GM21717 (cell line): ENCODE measurements around the gene STARD3NL.

ENCODE experiments used
- ATAC-seq: cut with Tn5 transposase; IDR thresholded peaks from one replicate; pipeline ENCODE4 v1.9.1; 2021; ENCODE audit warnings: mild to moderate bottlenecking, moderate library complexity; ENCODE audit not compliant: unreplicated experiment

The STARD3NL gene

DNA sequence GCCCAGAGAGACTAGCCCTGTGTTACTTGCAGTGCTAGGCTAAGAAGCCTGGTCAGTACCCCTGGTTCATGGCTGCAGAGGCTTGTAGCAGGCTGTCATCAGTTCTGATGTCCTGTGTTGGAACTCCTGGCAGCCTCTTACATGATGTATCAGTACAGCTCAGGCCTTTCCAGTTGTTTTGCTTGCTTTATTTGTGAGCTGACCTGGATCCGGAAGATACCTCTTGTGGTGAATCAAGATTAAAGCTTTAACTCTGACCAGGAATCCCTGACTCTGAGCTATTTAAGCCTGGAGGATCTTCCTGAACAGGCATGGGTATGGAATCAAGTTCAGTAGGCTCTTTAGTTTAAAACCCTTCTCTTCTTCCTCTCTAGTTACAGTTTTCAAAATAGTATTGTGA lies 4.4 kb downstream of the STARD3NL start:
- ATAC-seq, result no peak

DNA sequence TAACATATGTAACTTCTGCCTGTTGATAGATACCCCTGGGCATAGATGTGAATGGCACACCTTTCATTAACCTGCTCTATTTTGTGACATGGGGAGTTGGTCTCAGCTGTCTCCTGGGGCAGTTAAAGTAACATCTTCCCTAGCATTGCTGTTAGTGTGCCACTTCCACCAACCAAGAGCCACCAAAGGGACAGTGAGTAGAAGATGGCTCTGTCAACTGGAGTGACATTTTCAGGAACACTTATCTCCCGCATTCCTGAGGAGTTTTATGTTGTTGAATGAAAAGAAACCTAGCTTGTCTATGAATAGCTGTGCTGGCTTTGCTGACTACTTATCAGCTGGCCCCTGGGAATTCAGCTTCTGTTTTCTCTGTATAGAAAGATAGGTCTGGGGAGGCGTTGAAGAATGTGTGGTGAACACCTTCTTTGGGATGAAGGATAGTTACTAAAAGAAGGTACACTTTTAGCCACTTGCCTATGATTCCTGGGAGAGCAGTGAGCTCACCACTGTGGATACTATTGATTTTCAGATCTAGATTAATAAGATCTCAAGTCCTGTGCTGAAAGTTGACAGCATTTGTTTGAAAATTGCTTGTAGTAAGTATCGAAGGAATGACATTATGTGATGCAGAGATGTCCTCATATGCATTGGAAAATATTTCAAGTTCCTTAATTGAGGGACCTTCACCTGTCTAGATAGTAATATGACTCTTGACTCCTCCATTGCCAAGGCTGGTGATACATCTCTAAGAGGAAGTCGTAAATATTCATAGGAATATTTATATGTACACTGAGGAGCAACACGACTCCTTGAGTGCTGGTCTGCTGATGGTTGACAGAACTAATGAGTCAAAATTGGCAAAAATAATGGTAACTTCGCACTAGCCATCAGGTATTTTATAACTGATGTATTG lies 7.6 kb downstream of the STARD3NL start:
- no peak for ATAC-seq

- no peak for ATAC-seq
Measured at GRCh38 chr7:38186593-38187314, 8.7 kb downstream of the STARD3NL start.

- ATAC-seq, result peak; percentile 81
Measured at GRCh38 chr7:38187794-38188440, 9.9 kb downstream of the STARD3NL start.

DNA sequence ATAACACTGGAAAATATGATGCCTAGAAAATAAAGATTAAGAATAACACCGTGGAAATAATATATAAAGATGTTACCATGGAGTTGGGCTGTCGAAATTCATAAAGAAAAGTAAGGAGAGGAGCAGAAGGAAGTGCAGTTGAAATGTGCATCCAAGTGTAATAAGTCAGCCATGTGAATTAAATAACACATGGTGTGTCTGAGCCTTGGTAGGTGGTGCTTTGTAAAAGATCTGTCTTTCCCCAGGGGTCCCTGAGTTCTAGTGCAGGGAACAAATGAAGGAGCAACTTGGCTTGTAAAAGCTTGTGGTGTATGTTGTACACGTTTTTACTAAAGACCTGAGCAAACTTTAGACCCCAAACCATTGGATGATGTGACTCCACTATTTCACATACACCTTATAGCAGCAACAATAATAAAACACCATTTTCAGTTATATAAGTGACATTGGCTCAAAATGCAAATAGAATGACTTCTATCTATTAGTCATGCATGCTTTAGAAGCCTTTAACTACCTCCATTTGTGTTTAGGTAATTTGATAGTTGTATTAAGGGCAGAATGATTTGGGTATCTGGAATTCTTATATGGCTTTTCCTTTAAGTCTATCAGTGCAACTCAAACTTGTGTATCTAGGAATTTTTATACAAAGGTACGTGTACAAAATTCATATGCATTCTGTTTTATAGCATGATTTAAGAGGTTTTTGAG lies 11.3 kb downstream of the STARD3NL start:
- no peak for ATAC-seq

DNA sequence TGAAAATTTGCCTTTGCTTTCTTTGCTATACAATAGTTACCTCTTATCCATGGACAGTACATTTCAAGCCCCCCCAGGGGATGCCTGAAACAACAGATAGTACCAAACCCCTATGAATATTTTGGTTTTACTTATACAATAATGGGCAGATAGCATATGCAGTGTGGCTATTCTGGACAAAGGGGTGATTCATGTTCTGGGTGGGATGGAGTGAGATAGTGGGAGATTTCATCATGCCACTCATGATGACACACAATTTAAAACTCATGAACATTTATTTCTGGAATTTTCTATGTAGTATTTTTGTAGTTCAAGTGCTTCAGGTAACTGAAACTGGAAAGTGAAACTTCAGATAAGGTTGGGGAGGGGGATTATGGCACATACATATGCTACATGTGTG lies 12.0 kb downstream of the STARD3NL start:
- ATAC-seq, result no peak

DNA sequence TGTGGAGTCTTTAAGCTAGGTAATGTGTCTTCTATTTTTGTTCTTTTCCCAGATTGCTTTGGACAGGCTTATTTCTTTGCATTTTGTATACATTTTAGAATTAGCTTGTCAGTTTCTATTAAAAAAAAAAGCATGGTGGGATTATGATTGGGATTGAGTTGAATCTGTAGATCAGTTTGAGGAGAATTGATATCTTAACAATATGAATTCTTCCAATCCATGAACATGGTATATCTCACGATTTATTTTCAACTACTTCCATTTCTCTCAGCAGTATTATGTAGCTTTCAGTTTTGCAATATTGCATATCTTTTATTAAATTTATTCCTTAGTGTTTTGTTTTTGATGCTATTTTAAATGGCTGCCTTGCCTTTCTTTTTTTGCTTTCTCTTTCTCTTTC lies 13.7 kb downstream of the STARD3NL start:
- ATAC-seq, result no peak

DNA sequence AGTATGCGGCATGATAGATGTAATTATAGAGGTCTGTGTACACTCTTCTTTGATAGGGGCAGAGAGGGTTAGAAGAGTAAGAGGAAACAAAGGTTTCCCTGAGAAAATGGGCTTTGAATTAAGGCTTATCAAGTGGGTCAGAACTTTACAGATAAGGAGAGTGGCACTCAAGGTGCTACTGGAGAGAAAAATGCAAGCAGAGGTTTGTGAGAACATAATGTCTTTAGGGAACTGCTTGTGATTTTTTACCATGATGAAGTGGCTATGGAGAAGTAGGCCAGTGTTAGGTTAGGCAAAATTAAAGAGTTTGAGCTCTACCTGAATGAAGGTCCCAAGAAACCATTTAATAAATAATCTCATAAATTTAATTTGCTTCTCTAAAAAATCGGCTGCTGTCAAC lies 14.3 kb downstream of the STARD3NL start:
- no peak for ATAC-seq

GRCh38 chr7:38195804-38196595 lies 18.0 kb downstream of the STARD3NL start:
- no peak for ATAC-seq

- no peak for ATAC-seq
Measured at GRCh38 chr7:38198366-38198765, 20.3 kb downstream of the STARD3NL start.

DNA sequence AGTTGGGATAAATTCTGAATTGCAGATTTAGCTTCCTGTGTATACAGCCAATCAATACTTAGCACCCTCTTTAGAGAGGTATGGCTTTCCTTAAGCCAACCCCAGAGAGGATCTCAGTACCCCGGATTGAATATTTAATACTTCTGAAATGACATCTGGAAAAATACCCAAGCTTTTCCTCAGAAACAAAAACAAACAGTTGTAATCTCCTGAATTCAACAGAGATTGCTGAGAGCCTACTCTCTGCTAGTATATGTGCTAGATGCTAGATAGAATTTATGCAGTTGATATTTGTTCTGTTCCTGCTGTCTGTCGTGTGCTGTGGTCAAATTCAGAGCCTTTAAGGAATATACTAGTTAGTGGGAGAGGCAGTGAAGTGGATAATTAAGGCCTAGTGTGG lies 21.1 kb downstream of the STARD3NL start:
- ATAC-seq, result no peak

DNA sequence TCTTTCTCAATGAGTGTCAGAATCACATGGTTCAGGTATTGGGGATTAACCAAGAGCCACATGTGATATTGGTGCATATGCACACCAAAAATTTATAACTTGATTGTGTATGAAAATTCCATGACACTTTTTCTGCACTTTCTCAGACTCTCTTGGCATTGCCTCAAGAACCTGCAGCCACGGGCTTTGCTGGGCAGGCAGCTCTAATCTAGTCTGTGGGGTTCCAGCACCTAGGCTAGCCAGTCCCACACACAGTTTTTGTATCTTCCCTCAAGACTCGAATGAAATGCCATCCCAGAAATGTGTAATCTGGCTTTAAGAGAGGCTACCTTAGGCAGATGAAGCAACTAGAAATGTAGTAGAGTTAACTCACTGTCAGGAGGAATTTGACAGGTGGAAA lies 21.7 kb downstream of the STARD3NL start:
- no peak for ATAC-seq

DNA sequence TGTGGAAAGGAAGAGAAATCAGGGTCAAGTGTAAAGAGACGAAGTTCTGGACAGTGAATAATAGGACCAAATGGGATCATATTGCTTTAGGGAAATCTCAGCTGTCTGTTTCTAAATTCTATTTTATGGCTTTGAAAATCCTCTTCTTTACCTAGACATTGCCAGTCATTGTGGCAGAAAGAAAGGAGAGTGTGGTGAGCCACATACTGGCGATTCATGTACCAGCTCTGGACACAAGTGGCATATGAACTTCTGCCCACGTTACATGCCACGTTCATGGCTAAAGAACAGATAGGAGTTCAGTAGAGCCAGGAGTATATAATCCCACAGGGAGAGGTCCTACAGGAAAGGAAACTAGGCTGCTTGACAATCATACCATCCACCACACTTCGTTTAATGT lies 28.0 kb downstream of the STARD3NL start:
- no peak for ATAC-seq

DNA sequence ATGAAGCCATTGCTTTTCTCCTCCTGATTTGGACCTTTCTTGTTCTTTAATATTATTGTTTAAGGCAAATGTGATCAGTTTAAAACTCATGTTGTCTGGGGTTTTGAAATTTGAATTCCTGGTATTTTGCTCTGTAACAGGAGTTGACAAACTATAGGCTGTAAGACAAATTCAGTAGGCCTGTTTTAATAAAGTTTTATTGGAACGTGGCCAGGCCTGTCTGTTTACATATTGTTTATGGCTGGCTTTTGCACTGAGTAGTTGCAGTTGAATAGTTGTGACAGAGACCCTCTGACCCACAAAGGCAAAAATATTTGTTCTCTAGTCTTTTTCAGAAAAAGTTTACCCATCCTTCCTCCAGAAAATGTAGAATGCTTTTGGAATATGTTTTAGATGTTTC lies 29.8 kb downstream of the STARD3NL start:
- ATAC-seq, result no peak

DNA sequence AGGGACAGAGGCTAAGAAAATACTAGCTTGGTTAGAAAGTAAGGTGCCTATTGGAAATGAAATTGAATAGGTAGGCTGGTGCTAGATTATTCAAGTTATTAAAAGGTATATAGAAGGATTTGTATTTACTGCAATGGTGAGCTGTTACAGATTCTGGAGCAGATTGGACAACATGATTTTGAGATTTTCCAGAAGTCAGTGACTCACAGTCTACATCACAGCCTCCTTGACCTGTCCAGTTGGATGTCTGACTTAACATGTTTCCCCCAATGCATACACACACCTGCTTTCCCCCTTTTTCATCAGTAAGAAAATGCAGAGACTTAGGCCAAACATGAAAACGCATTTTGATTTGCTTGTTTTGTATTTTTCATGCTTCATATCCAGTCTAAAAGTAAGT lies 33.4 kb downstream of the STARD3NL start:
- ATAC-seq, result no peak

GRCh38 chr7:38211940-38212339 lies 33.9 kb downstream of the STARD3NL start:
- ATAC-seq, result no peak

DNA sequence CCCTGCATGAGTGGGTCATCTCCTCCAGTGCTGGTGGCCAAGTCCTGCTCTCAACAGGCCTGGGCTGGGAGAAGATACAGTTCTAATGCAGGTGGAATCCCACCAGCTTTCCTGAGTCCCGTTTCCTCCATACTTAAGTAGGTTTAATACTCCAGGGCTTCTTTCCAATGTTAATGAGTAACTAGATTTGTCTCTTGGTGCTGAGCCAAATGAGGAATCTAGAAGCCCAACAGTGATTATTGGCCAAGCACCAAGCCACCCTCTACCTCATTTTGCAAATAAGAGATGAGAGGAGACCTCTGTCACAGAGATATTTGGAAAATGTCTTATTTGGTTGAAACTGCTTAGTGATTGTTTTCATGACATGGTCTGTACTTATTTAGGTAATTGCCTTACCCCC lies 37.1 kb downstream of the STARD3NL start:
- ATAC-seq, result no peak

DNA sequence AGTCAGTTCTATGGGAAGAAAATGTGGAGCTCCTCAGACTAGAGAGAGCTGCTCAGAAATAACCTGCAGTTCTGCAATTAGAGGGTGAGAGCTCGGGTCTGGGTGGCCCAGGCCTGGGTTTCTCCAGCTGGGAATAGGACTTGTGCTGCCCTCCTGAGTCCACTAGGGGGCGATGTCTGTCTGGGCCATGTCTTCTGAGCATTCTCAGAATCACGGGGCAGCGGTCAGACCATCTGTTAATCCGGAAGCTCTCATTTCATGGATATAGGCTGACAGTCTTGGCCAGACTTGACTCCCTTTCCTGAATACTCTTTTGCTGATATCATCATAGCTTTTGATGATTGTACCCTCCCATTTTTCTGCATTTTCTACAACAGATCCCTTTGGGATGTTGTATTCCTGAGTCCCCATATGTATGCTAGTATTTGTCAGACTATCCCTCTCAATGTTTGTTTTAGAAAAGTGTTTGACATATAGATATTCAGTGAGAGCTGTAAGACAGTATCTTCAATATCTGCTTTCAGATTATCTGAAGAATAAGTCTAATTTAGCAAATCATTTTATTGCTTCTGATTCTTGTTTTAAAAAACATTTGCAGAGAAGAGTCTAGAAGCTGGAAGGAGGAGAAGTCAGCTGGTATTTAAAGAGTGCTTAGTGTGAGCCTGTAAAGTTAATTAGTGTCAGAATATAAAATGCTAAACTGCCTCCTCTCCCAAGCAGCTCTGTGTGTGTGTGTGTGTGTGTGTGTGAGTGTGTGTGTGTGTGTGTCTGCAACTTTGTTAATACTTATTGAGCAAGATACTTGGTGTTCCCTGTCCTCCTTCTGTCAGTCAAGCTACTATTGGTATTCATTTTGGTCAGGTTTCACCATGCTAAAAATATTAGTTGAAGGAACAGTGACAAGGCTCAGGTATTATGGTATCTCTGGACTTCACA lies 38.0 kb downstream of the STARD3NL start:
- ATAC-seq, result peak; percentile 82

DNA sequence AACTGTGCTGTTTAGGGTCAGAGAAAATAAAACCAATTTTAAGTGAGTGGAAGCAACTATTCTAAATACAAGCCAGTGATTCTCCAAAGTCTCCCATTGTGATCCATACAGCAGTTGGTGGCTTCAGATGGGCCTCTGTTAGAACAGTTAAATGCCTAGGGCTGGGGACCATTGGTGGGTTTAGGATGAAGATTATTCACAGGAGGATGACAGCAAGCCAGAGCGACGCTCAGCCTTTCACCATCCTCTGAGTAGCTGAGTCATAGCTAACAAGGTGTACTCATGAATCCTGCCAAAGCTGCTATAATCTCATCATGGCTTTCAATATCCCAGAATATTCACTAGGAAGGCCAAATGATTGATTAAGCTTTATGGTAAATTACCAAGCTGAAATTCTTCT lies 39.6 kb downstream of the STARD3NL start:
- ATAC-seq, result no peak
